ENCODE measurements around the gene DEPDC5. TPM values are rescaled to one million over a fixed set of nuclear protein-coding genes. Genes with fewer than 3 reads are reported as not detected.

DEPDC5 gene
- total RNA-seq, 3 donors from 2014 or later (not counting 1 experiment from before 2014, with no cell fraction given): 56.7 to 67.9 (median 62.6) TPM

- H3K36me3 ChIP-seq (ENCODE audit: control insufficient read depth, insufficient read depth, low read length): no peaks in the 10 kb centered on the region
- no peak overlapping the region for H3K27ac ChIP-seq (ENCODE audit: low read length)
- H3K4me3 Mint-ChIP-seq: no peak overlapping the region
- intact Hi-C loops (cut with micrococcal nuclease): no loop called here
- DNase-seq (no peak), ATAC-seq (no peak)
- no peaks in the 10 kb centered on the region for H3K9me3 Mint-ChIP-seq
- peaks cover 3 to 7% of the 10 kb centered on the region in 2 donors for H3K27me3 Mint-ChIP-seq (ENCODE audit: low read depth in 2 of 2)
- TF ChIP-seq CTCF (IDR thresholded peaks at IDR 0.05): no peak
- no peaks in the 10 kb centered on the region for H3K9me3 ChIP-seq (ENCODE audit: control insufficient read depth, insufficient read depth, low read length)
- no peak overlapping the region for H3K4me3 ChIP-seq (ENCODE audit: low read length)
- H3K27me3 ChIP-seq (ENCODE audit: control insufficient read depth, insufficient read depth, low read length): no peaks in the 10 kb centered on the region
- no peaks in the 10 kb centered on the region for H3K4me1 ChIP-seq (ENCODE audit: control insufficient read depth, insufficient read depth, low read length)
- H3K27ac Mint-ChIP-seq: no peak overlapping the region
- no peaks in the 10 kb centered on the region for H3K4me1 Mint-ChIP-seq
- no peaks in the 10 kb centered on the region for H3K36me3 Mint-ChIP-seq
- WGBS (ENCODE audit: insufficient coverage): 81% methylated on average over 5 of the region's 5 CpGs
Measured at GRCh38 chr22:31932863-31933262, 179.0 kb downstream of the DEPDC5 start.

- ATAC-seq (no peak), DNase-seq (no peak)
- no peak overlapping the region for H3K4me3 ChIP-seq (ENCODE audit: low read length)
- intact Hi-C loops (cut with micrococcal nuclease): no loop called here
- TF ChIP-seq CTCF (IDR thresholded peaks at IDR 0.05): no peak
- no peaks in the 10 kb centered on the region for H3K4me1 ChIP-seq (ENCODE audit: control insufficient read depth, insufficient read depth, low read length)
- H3K27me3 ChIP-seq (ENCODE audit: control insufficient read depth, insufficient read depth, low read length): no peaks in the 10 kb centered on the region
- WGBS (ENCODE audit: insufficient coverage): 99% methylated on average over 6 of the region's 6 CpGs
- Mint-ChIP-seq H3K27ac (no peak overlapping the region), H3K4me3 (no peak overlapping the region), H3K4me1 (no peaks in the 10 kb centered on the region), H3K27me3 (ENCODE audit: low read depth in 2 of 2) (peaks cover 3 to 7% of the 10 kb centered on the region in 2 donors), H3K36me3 (no peaks in the 10 kb centered on the region), H3K9me3 (no peaks in the 10 kb centered on the region)
- no peak overlapping the region for H3K27ac ChIP-seq (ENCODE audit: low read length)
- H3K9me3 ChIP-seq (ENCODE audit: control insufficient read depth, insufficient read depth, low read length): no peaks in the 10 kb centered on the region
- no peaks in the 10 kb centered on the region for H3K36me3 ChIP-seq (ENCODE audit: control insufficient read depth, insufficient read depth, low read length)
Measured at GRCh38 chr22:31933406-31933805, 179.6 kb downstream of the DEPDC5 start.

- TF ChIP-seq CTCF (IDR thresholded peaks at IDR 0.05): no peak
- H3K4me1 Mint-ChIP-seq: no peaks in the 10 kb centered on the region
- DNase-seq (no peak), ATAC-seq (no peak)
- H3K36me3 ChIP-seq (ENCODE audit: control insufficient read depth, insufficient read depth, low read length): no peaks in the 10 kb centered on the region
- H3K4me1 ChIP-seq (ENCODE audit: control insufficient read depth, insufficient read depth, low read length): no peaks in the 10 kb centered on the region
- H3K36me3 Mint-ChIP-seq: no peaks in the 10 kb centered on the region
- no peak overlapping the region for H3K4me3 ChIP-seq (ENCODE audit: low read length)
- no peaks in the 10 kb centered on the region for H3K27me3 ChIP-seq (ENCODE audit: control insufficient read depth, insufficient read depth, low read length)
- H3K9me3 ChIP-seq (ENCODE audit: control insufficient read depth, insufficient read depth, low read length): no peaks in the 10 kb centered on the region
- peaks cover 1 to 5% of the 10 kb centered on the region in 2 donors for H3K27me3 Mint-ChIP-seq (ENCODE audit: low read depth in 2 of 2)
- H3K9me3 Mint-ChIP-seq: no peaks in the 10 kb centered on the region
- 94% methylated on average over 17 of the region's 17 CpGs for WGBS (ENCODE audit: insufficient coverage)
- intact Hi-C loops (cut with micrococcal nuclease): no loop called here
- H3K27ac Mint-ChIP-seq: no peak overlapping the region
- H3K27ac ChIP-seq (ENCODE audit: low read length): no peak overlapping the region
- H3K4me3 Mint-ChIP-seq: no peak overlapping the region
Measured at GRCh38 chr22:31933816-31934482, 180.1 kb downstream of the DEPDC5 start.
